ENCODE data around the gene G6PD.

- TF ChIP-seq CTCF (IDR thresholded peaks at IDR 0.05) (no peak), KDM1A (IDR thresholded peaks at IDR 0.05; ENCODE audit: low read depth) (no peak), MAFK (IDR thresholded peaks at IDR 0.05; ENCODE audit: partially characterized antibody) (no peak), EP300 (IDR thresholded peaks at IDR 0.05) (no peak), HEYL (CRISPR knock-in tag; IDR thresholded peaks at IDR 0.05) (no peak), POLR2AphosphoS2 (conservative IDR thresholded peaks at IDR 0.05; ENCODE audit: low read length) (no peak), ELK1 (IDR thresholded peaks at IDR 0.05; ENCODE audit: low read depth, low read length) (no peak), USF2 (IDR thresholded peaks at IDR 0.05) (no peak), CBX2 (IDR thresholded peaks at IDR 0.05; ENCODE audit: borderline replicate concordance, low read depth) (no peak), HDAC2 (IDR thresholded peaks at IDR 0.05) (no peak), CEBPB (IDR thresholded peaks at IDR 0.05) (no peak), ZNF302 (CRISPR knock-in tag; IDR thresholded peaks at IDR 0.05) (no peak), REST (IDR thresholded peaks at IDR 0.05) (no peak)
These were observed 43.7 kb downstream of the G6PD start for GRCh38 chrX:154502989-154503388.

Measured in A549 (cell line).